Tibial nerve (tissue), 4 donors: Measurements from ENCODE around the gene BCHE. TPM values are rescaled to one million over a fixed set of nuclear protein-coding genes. Genes with fewer than 3 reads are reported as not detected.

Experiments used
- DNase-seq, 2 donors: peaks; one replicate each; pipeline ENCODE4 v3.0.0-alpha.2; 2019; ENCODE audit warnings: low spot score in 2 of 2
- H3K27ac ChIP-seq, 4 donors: fragments of 200-600 bp; sonication (generic) in 3 of 4; one replicate each; pipeline ENCODE4 v1.5.1; 2017 to 2019; ENCODE audit warnings: mild to moderate bottlenecking in 1 of 4
- H3K27me3 ChIP-seq, 2 donors: fragments of 200-600 bp; sonication (generic) in 1 of 2; one replicate each; pipeline versions ENCODE4 v1.5.1 to v1.6.0; 2017 to 2019
- H3K36me3 ChIP-seq, 3 donors: fragments of 200-600 bp; sonication (generic); one replicate each; pipeline ENCODE4 v1.5.1; 2018 to 2019
- H3K4me1 ChIP-seq, 4 donors: fragments of 200-600 bp; sonication (generic) in 3 of 4; one replicate each; pipeline ENCODE4 v1.5.1; 2017 to 2019
- H3K4me3 ChIP-seq, 4 donors: fragments of 200-600 bp; sonication (generic) in 3 of 4; one replicate each; pipeline ENCODE4 v1.5.1; 2017 to 2019; ENCODE audit warnings: mild to moderate bottlenecking in 1 of 4, moderate library complexity in 1 of 4
- H3K9me3 ChIP-seq, 4 donors: fragments of 200-600 bp; sonication (generic) in 3 of 4; one replicate each; pipeline ENCODE4 v1.5.1; 2017 to 2019
- EP300 ChIP-seq, 2 donors: sonication (generic); formaldehyde crosslinking; IDR thresholded peaks; one replicate each; pipeline ENCODE4 v1.6.1; 2017; ENCODE audit warnings: antibody characterized with exemption in 2 of 2, mild to moderate bottlenecking in 1 of 2
- POLR2A ChIP-seq, 2 donors: fragments of 450-650 bp; IDR thresholded peaks; one replicate each; pipeline ENCODE4 v1.6.1; 2017; ENCODE audit warnings: antibody characterized with exemption in 2 of 2, mild to moderate bottlenecking in 2 of 2, moderate library complexity in 2 of 2
- WGBS, 2 donors: methylation state at CpG; one replicate each; pipeline ENCODE4 v1.1.5; 2018; 5-methylcytosine and 5-hydroxymethylcytosine counted together
- total RNA-seq, 4 donors: library from RNA; depleted of rRNA; stranded (reverse); fragments of >200 nt; gene quantifications; one replicate each; pipeline ENCODE4 v1.1.0, GENCODE V29; 2016
- TF ChIP-seq, protein P1 (sequence below), 5 experiments: fragments of 200-600 bp in 3 of 5; fragments of 450-650 bp in 2 of 5; sonication (generic) in 3 of 5; IDR thresholded peaks; one replicate each; pipeline ENCODE4 v1.5.1; 2016 to 2019; ENCODE audit warnings: antibody characterized with exemption in 5 of 5, mild to moderate bottlenecking in 3 of 5, moderate library complexity in 2 of 5

BCHE gene
- total RNA-seq, 4 donors from 2014 or later = 0.30 to 1.3 (median 0.98) TPM; not detected in 1

DNA sequence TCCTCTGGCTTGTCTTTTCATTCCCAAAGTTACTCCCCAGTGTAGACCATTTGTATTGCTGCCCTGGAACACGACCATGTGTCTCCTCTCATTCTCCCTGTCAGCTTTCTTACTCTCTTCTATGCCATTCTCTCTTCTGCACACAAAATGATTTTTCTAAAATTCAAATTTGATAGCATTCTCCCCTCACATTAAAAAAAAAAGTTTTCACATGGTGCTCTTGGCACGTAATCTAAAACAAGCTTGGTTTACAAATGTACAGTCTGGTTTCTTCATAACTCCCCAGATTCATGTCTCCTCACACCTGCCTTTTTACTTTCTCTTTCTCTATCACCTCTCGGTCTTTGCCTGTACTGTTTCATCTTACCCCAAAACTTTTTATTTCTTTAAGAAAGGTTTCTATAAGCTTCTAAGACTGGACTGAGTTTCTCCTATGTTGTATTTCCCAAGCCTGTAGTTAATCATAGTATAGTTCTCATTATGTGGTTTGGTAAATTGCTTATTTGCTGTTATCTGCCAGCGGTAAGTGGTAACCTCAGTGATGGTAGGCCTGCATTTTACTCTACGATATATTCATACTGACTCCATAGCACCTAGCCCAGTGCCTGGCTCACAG, 31.2 kb downstream of the BCHE start:
- WGBS, 2 donors = 83 to 88% methylated on average over 5 of the region's 5 CpGs
- no peaks in the 10 kb centered on the region for H3K36me3 ChIP-seq
- TF ChIP-seq POLR2A (IDR thresholded peaks at IDR 0.05) = no peak
- no peak for TF ChIP-seq EP300 (IDR thresholded peaks at IDR 0.05)
- TF ChIP-seq, protein P1, sequence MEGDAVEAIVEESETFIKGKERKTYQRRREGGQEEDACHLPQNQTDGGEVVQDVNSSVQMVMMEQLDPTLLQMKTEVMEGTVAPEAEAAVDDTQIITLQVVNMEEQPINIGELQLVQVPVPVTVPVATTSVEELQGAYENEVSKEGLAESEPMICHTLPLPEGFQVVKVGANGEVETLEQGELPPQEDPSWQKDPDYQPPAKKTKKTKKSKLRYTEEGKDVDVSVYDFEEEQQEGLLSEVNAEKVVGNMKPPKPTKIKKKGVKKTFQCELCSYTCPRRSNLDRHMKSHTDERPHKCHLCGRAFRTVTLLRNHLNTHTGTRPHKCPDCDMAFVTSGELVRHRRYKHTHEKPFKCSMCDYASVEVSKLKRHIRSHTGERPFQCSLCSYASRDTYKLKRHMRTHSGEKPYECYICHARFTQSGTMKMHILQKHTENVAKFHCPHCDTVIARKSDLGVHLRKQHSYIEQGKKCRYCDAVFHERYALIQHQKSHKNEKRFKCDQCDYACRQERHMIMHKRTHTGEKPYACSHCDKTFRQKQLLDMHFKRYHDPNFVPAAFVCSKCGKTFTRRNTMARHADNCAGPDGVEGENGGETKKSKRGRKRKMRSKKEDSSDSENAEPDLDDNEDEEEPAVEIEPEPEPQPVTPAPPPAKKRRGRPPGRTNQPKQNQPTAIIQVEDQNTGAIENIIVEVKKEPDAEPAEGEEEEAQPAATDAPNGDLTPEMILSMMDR (IDR thresholded peaks at IDR 0.05) = no peak
- H3K4me3 ChIP-seq = no peak overlapping the region
- H3K27ac ChIP-seq = no peak overlapping the region
- no peaks in the 10 kb centered on the region for H3K9me3 ChIP-seq
- DNase-seq = no peak
- H3K27me3 ChIP-seq = no peaks in the 10 kb centered on the region
- H3K4me1 ChIP-seq = no peaks in the 10 kb centered on the region

DNA sequence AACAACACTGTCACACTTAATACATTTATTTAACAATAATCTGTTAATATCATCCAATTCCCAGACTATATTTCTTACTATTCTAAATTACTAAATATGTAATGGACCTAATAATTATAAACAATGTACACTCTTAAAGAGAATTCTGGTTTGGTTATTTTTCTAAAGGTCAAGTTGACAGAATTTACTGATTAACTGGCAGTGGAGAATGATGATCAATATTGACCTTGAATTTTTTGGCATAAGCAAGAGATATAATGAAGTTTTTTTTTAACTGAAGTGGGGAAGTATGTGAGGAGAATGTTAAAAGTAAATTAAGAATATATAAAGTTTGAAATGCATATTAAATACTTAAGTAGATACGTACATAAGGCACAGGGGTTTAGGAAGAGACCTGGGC, 33.8 kb downstream of the BCHE start:
- WGBS, 2 donors = 86 to 88% methylated on average over 1 of the region's 1 CpG
- Histone ChIP-seq H3K9me3 (no peaks in the 10 kb centered on the region), H3K27me3 (no peaks in the 10 kb centered on the region), H3K36me3 (no peaks in the 10 kb centered on the region), H3K27ac (no peak overlapping the region), H3K4me3 (no peak overlapping the region), H3K4me1 (no peaks in the 10 kb centered on the region)
- DNase-seq = no peak
- TF ChIP-seq EP300 (IDR thresholded peaks at IDR 0.05) (no peak), POLR2A (IDR thresholded peaks at IDR 0.05) (no peak)
- TF ChIP-seq, protein P1 (IDR thresholded peaks at IDR 0.05) = no peak

DNA sequence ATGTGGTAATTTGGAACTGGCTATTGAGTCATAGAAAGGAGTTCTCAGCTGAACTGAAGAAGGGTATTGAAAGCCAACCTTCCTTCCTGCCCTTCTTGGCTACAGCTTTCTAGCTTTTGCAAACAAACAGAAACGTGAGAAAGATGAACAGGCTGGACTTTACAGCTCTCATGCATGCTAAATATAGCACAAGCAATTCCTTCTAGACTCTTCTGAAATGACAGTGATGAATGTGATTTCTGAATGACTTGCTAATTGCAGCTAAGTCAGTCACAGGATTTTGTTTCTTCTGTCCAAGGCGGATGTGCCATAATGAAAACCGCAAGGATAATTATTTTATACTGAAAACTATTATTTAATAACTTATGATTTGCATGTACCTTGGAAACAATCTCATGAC, 36.3 kb downstream of the BCHE start:
- no peaks in the 10 kb centered on the region for H3K27me3 ChIP-seq
- no peak overlapping the region for H3K27ac ChIP-seq
- no peak overlapping the region for H3K4me3 ChIP-seq
- TF ChIP-seq EP300 (IDR thresholded peaks at IDR 0.05) (no peak), POLR2A (IDR thresholded peaks at IDR 0.05) (no peak)
- TF ChIP-seq, protein P1 (IDR thresholded peaks at IDR 0.05) = no peak
- no peak for DNase-seq
- no peaks in the 10 kb centered on the region for H3K36me3 ChIP-seq
- no peaks in the 10 kb centered on the region for H3K4me1 ChIP-seq
- WGBS, 2 donors = 37 to 39% methylated on average over 3 of the region's 3 CpGs
- no peaks in the 10 kb centered on the region for H3K9me3 ChIP-seq

DNA sequence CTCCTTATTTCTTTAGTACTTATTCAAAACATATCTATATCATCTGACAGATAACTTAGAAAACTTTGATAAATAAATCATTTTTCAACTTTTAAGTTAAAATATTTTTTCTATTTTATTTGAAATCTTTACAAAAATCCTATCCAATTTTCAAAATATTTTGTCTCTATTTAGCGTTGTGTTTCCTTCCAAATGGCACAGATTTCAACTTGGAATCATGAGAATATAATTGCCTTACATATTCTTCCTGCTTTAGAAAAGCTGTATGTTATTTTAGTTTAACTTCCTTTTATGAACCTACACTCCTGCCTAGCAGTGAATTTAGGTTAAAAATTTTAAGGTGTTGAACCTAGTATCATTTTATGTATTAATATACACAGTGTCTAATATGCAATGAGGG, 38.2 kb downstream of the BCHE start:
- DNase-seq = no peak
- Histone ChIP-seq H3K27ac (no peak overlapping the region), H3K4me1 (no peaks in the 10 kb centered on the region), H3K4me3 (no peak overlapping the region), H3K36me3 (no peaks in the 10 kb centered on the region), H3K27me3 (no peaks in the 10 kb centered on the region), H3K9me3 (no peaks in the 10 kb centered on the region)
- TF ChIP-seq EP300 (IDR thresholded peaks at IDR 0.05) (no peak), POLR2A (IDR thresholded peaks at IDR 0.05) (no peak)
- TF ChIP-seq, protein P1 (IDR thresholded peaks at IDR 0.05) = no peak
- 79% methylated on average over 1 of the region's 1 CpG for WGBS, 2 donors

DNA sequence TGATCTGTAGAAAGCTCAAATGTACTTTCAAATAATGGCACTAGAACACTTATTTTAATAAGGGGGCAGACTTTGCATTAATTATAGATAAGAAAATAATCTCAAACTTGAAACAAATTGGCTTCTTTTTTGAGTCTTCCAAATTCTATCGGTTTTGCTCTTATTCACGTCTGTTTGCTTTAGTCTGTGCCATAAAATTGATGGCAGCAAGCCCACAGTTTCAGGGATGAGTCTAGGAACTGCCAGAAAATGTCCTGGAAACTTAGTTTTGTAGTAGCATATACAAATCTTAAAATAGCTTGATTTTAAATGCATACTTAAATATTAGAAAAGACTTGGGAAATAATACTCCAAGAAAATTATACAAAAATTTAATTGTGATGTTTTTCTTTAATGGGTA, 39.7 kb downstream of the BCHE start:
- TF ChIP-seq EP300 (IDR thresholded peaks at IDR 0.05) = no peak
- TF ChIP-seq POLR2A (IDR thresholded peaks at IDR 0.05) = no peak
- TF ChIP-seq, protein P1 (IDR thresholded peaks at IDR 0.05) = no peak

More for the DNA sequence above, 39.7 kb downstream of the BCHE start:
- Histone ChIP-seq H3K27ac (no peak overlapping the region), H3K4me1 (no peaks in the 10 kb centered on the region), H3K4me3 (no peak overlapping the region), H3K27me3 (no peaks in the 10 kb centered on the region), H3K36me3 (no peaks in the 10 kb centered on the region), H3K9me3 (no peaks in the 10 kb centered on the region)
- DNase-seq = no peak
- 37 to 38% methylated on average over 2 of the region's 2 CpGs for WGBS, 2 donors
